Stimulated activated naive B cell treated with anti-CD40 and anti-IgM and Interleukin-4, amounts not matched to agents 10 μg/mL and 1 μg/mL and 100 μg/mL, for 72 hours (primary cell): ENCODE measurements around the gene THAP11.

Source experiments
- ATAC-seq, 2 donors: fragments of 150-1000 bp; cut with Tn5 transposase; replicated peaks; 2 replicates each; pipeline ENCODE4 v1.10.0; 2021; ENCODE audit warnings: moderate library complexity in 1 of 2
- DNase-seq: peaks from one replicate; pipeline ENCODE4 v3.0.0; 2021
- H3K27ac Mint-ChIP-seq: one replicate; pipeline ENCODE4 v1.8.0; 2022; ENCODE audit warnings: mild to moderate bottlenecking, mixed read lengths
- H3K27me3 Mint-ChIP-seq, 2 donors: one replicate each; pipeline ENCODE4 v1.8.0; 2022; ENCODE audit warnings: mixed read lengths in 2 of 2
- H3K36me3 Mint-ChIP-seq, 2 donors: one replicate each; pipeline ENCODE4 v1.8.0; 2022; ENCODE audit warnings: mixed read lengths in 2 of 2, mild to moderate bottlenecking in 1 of 2
- H3K4me1 Mint-ChIP-seq, 2 donors: one replicate each; pipeline ENCODE4 v1.8.0; 2022; ENCODE audit warnings: mixed read lengths in 2 of 2, mild to moderate bottlenecking in 1 of 2
- H3K4me3 Mint-ChIP-seq, 2 donors: one replicate each; pipeline ENCODE4 v1.8.0; 2022; ENCODE audit warnings: mild to moderate bottlenecking in 2 of 2, mixed read lengths in 2 of 2, moderate library complexity in 1 of 2
- H3K9me3 Mint-ChIP-seq, 2 donors: one replicate each; pipeline ENCODE4 v1.8.0; 2022; ENCODE audit warnings: mixed read lengths in 2 of 2, mild to moderate bottlenecking in 1 of 2

Gene THAP11

GRCh38 chr16:67878846-67879245 lies 36.7 kb downstream of the THAP11 start:
- peaks cover 59 to 63% of the 10 kb centered on the region in 2 donors for H3K36me3 Mint-ChIP-seq
- H3K4me3 Mint-ChIP-seq, result no peak overlapping the region
- no peak overlapping the region for H3K27ac Mint-ChIP-seq
- peaks cover 23 to 32% of the 10 kb centered on the region in 2 donors for H3K4me1 Mint-ChIP-seq
- no peaks in the 10 kb centered on the region for H3K9me3 Mint-ChIP-seq
- ATAC-seq (no peak), DNase-seq (no peak)
- H3K27me3 Mint-ChIP-seq, result no peaks in the 10 kb centered on the region

- no peaks in the 10 kb centered on the region for H3K9me3 Mint-ChIP-seq
- no peak overlapping the region for H3K4me3 Mint-ChIP-seq
- H3K27me3 Mint-ChIP-seq, result no peaks in the 10 kb centered on the region
- no peak for ATAC-seq
- H3K27ac Mint-ChIP-seq, result no peak overlapping the region
- peaks cover 63 to 66% of the 10 kb centered on the region in 2 donors for H3K36me3 Mint-ChIP-seq
- no peak for DNase-seq
- peaks cover 18 to 30% of the 10 kb centered on the region in 2 donors for H3K4me1 Mint-ChIP-seq
Observed at GRCh38 chr16:67879462-67879861, 37.3 kb downstream of the THAP11 start.

DNA sequence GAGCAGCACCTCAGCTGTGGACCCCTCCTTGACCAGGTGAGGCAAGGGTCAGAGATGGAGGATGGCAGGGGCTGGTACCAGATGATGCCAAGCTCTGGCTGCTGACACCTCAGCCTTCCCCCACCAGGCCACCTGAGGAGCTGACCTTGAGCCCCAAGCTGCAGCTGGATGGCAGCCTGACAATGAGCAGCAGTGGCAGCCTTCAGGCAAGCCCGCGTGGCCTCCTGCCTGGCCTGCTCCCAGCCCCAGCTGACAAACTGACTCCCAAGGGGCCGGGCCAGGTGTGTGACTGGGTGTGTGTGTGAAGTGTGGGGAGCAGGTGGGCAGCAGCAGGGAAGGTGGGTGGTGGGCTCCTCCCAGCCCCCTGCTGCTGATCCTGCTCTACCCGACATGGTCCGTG lies 37.8 kb downstream of the THAP11 start:
- Mint-ChIP-seq H3K27me3 (no peaks in the 10 kb centered on the region), H3K9me3 (no peaks in the 10 kb centered on the region), H3K27ac (no peak overlapping the region), H3K4me3 (no peak overlapping the region), H3K36me3 (peaks cover 66 to 69% of the 10 kb centered on the region in 2 donors), H3K4me1 (peaks cover 15 to 27% of the 10 kb centered on the region in 2 donors)
- no peak for DNase-seq
- no peak for ATAC-seq

DNA sequence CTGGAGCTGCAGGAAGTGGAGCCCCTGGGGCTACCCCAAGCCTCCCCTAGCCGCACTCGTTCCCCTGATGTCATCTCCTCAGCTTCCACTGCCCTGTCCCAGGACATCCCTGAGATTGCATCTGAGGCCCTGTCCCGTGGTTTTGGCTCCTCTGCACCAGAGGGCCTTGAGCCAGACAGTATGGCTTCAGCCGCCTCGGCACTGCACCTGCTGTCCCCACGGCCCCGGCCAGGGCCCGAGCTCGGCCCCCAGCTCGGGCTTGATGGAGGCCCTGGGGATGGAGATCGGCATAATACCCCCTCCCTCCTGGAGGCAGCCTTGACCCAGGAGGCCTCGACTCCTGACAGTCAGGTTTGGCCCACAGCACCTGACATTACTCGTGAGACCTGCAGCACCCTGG lies 38.5 kb downstream of the THAP11 start:
- Mint-ChIP-seq H3K27ac (peak overlapping the region; percentile 54), H3K27me3 (no peaks in the 10 kb centered on the region), H3K9me3 (no peaks in the 10 kb centered on the region), H3K4me3 (no peak overlapping the region), H3K4me1 (peaks cover 8 to 21% of the 10 kb centered on the region in 2 donors), H3K36me3 (peaks cover 66 to 69% of the 10 kb centered on the region in 2 donors)
- DNase-seq, result no peak
- ATAC-seq, result no peak

- H3K27me3 Mint-ChIP-seq, result no peaks in the 10 kb centered on the region
- DNase-seq (no peak), ATAC-seq (no peak)
- peaks cover 4 to 14% of the 10 kb centered on the region in 2 donors for H3K4me1 Mint-ChIP-seq
- no peaks in the 10 kb centered on the region for H3K9me3 Mint-ChIP-seq
- peaks cover 63 to 71% of the 10 kb centered on the region in 2 donors for H3K36me3 Mint-ChIP-seq
- peak overlapping the region; percentile 6 for H3K27ac Mint-ChIP-seq
- H3K4me3 Mint-ChIP-seq, result no peak overlapping the region
Observed at GRCh38 chr16:67881621-67882161, 39.6 kb downstream of the THAP11 start.

DNA sequence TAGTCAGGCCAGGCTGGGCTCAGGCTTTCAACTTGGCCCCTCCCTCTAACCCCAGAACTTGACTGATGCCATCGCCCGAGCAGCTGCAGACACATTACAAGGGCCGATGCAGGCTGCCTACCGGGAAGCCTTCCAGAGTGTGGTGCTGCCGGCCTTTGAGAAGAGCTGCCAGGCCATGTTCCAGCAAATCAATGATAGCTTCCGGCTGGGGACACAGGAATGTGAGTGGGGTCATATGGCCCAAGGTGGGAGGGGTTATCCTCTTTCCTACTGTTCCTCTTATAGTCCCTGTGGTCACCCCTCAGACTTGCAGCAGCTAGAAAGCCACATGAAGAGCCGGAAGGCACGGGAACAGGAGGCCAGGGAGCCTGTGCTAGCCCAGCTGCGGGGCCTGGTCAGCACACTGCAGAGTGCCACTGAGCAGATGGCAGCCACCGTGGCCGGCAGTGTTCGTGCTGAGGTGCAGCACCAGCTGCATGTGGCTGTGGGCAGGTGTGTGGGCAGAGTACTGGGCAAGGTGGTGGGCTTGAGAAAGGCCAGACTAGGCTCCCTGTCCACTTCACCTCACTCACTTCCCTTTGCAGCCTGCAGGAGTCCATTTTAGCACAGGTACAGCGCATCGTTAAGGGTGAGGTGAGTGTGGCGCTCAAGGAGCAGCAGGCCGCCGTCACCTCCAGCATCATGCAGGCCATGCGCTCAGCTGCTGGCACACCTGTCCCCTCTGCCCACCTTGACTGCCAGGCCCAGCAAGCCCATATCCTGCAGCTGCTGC lies 40.4 kb downstream of the THAP11 start:
- Mint-ChIP-seq H3K4me1 (peaks cover 4 to 14% of the 10 kb centered on the region in 2 donors), H3K9me3 (no peaks in the 10 kb centered on the region), H3K36me3 (peaks cover 57 to 64% of the 10 kb centered on the region in 2 donors), H3K27me3 (no peaks in the 10 kb centered on the region), H3K4me3 (no peak overlapping the region), H3K27ac (no peak overlapping the region)
- ATAC-seq (no peak), DNase-seq (no peak)

- Mint-ChIP-seq H3K4me1 (peaks cover 4 to 14% of the 10 kb centered on the region in 2 donors), H3K27ac (peak overlapping the region; percentile 3), H3K36me3 (peaks cover 56 to 58% of the 10 kb centered on the region in 2 donors), H3K27me3 (no peaks in the 10 kb centered on the region), H3K4me3 (no peak overlapping the region), H3K9me3 (no peaks in the 10 kb centered on the region)
- no peak for DNase-seq
- peak; percentile 7 to 10 for ATAC-seq
Observed at GRCh38 chr16:67883146-67883871, 41.2 kb downstream of the THAP11 start.

GRCh38 chr16:67883872-67884261 lies 41.7 kb downstream of the THAP11 start:
- peak; percentile 37 for DNase-seq
- peaks cover 4 to 14% of the 10 kb centered on the region in 2 donors for H3K4me1 Mint-ChIP-seq
- no peak overlapping the region for H3K27ac Mint-ChIP-seq
- H3K36me3 Mint-ChIP-seq, result peaks cover 53 to 54% of the 10 kb centered on the region in 2 donors
- peak; percentile 89 to 92 for ATAC-seq
- no peaks in the 10 kb centered on the region for H3K9me3 Mint-ChIP-seq
- H3K27me3 Mint-ChIP-seq, result no peaks in the 10 kb centered on the region
- no peak overlapping the region for H3K4me3 Mint-ChIP-seq

- no peaks in the 10 kb centered on the region for H3K27me3 Mint-ChIP-seq
- peaks cover 45 to 46% of the 10 kb centered on the region in 2 donors for H3K36me3 Mint-ChIP-seq
- no peak for DNase-seq
- no peak within 1 kb of the TSS for H3K27ac Mint-ChIP-seq
- no peaks in the 10 kb centered on the region for H3K9me3 Mint-ChIP-seq
- peaks cover 4 to 14% of the 10 kb centered on the region in 2 donors for H3K4me1 Mint-ChIP-seq
- no peak for ATAC-seq
- H3K4me3 Mint-ChIP-seq, result no peak within 1 kb of the TSS
Observed at GRCh38 chr16:67884684-67885083, 42.6 kb downstream of the THAP11 start, which contains the start of gene NRN1L. NRN1L (plus strand) TSS chr16:67884885; CDS start chr16:67884904, 19 bp downstream.

GRCh38 chr16:67885545-67885944 lies 43.4 kb downstream of the THAP11 start:
- no peaks in the 10 kb centered on the region for H3K27me3 Mint-ChIP-seq
- peaks cover 4 to 14% of the 10 kb centered on the region in 2 donors for H3K4me1 Mint-ChIP-seq

DNA sequence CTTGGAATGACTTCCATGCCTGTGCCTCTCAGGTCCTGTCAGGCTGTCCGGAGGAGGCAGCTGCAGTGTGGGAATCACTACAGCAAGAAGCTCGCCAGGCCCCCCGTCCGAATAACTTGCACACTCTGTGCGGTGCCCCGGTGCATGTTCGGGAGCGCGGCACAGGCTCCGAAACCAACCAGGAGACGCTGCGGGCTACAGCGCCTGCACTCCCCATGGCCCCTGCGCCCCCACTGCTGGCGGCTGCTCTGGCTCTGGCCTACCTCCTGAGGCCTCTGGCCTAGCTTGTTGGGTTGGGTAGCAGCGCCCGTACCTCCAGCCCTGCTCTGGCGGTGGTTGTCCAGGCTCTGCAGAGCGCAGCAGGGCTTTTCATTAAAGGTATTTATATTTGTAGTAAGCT lies 43.9 kb downstream of the THAP11 start:
- peaks cover 4 to 14% of the 10 kb centered on the region in 2 donors for H3K4me1 Mint-ChIP-seq
- H3K36me3 Mint-ChIP-seq, result peaks cover 33 to 38% of the 10 kb centered on the region in 2 donors
- DNase-seq, result no peak
- H3K4me3 Mint-ChIP-seq, result no peak overlapping the region
- no peaks in the 10 kb centered on the region for H3K27me3 Mint-ChIP-seq
- no peak for ATAC-seq
- H3K9me3 Mint-ChIP-seq, result no peaks in the 10 kb centered on the region
- no peak overlapping the region for H3K27ac Mint-ChIP-seq

More at GRCh38 chr16:67885545-67885944, 43.4 kb downstream of the THAP11 start:
- no peak overlapping the region for H3K27ac Mint-ChIP-seq
- DNase-seq (no peak), ATAC-seq (no peak)
- peaks cover 38 to 40% of the 10 kb centered on the region in 2 donors for H3K36me3 Mint-ChIP-seq
- H3K9me3 Mint-ChIP-seq, result no peaks in the 10 kb centered on the region
- H3K4me3 Mint-ChIP-seq, result no peak overlapping the region

DNA sequence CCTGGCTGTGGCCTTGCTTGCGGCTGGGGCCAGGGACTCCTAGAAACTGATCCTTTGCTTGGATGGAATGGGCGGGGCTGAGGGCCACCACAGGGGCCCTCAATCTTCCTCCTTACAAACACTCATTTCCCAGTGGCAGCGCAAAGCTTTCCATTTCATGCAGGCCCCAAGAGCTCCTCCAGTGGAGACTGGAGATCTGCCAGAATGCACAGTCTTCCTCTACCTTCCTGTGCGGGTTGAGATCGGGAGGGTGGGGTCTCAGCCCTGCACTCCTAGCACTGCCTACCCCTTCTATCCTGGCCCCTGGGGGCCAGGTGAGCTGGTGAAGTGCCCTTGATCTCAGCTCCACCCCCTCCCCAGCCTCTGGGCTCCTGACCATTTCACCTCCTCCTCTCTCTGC lies 44.3 kb downstream of the THAP11 start:
- Mint-ChIP-seq H3K4me3 (no peak overlapping the region), H3K36me3 (peaks cover 29 to 34% of the 10 kb centered on the region in 2 donors), H3K9me3 (no peaks in the 10 kb centered on the region), H3K4me1 (peaks cover 4 to 14% of the 10 kb centered on the region in 2 donors), H3K27ac (no peak overlapping the region), H3K27me3 (no peaks in the 10 kb centered on the region)
- DNase-seq, result no peak
- no peak for ATAC-seq

GRCh38 chr16:67888331-67888730 lies 46.2 kb downstream of the THAP11 start:
- no peaks in the 10 kb centered on the region for H3K9me3 Mint-ChIP-seq
- DNase-seq (no peak), ATAC-seq (no peak)
- H3K27ac Mint-ChIP-seq, result no peak overlapping the region
- H3K36me3 Mint-ChIP-seq, result peaks cover 13 to 18% of the 10 kb centered on the region in 2 donors
- no peaks in the 10 kb centered on the region for H3K27me3 Mint-ChIP-seq
- H3K4me1 Mint-ChIP-seq, result peaks cover 3 to 11% of the 10 kb centered on the region in 2 donors
- H3K4me3 Mint-ChIP-seq, result no peak overlapping the region

DNA sequence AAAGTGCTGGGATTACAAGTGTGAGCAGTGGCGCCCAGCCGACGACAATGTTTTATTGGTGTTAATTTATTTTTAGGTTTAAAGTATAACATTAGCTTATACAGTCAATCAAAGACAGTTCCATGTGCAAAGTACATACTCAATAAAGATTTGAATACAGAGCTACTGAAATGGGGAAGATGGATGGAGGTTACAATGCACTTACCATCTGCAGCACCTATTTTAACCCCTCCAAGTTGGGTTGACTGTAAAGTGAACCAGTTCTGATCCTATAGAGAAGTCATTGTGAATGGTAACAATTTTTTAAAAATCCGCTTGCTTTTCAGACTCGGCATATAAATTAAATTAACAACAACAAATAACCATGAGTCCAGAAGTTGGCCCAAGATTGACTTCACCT lies 50.3 kb downstream of the THAP11 start:
- DNase-seq (no peak), ATAC-seq (no peak)
- Mint-ChIP-seq H3K4me1 (peaks cover 17 to 20% of the 10 kb centered on the region in 2 donors), H3K27ac (peak overlapping the region; percentile 62), H3K27me3 (no peaks in the 10 kb centered on the region), H3K9me3 (no peaks in the 10 kb centered on the region), H3K4me3 (peak overlapping the region; percentile 91 to 95), H3K36me3 (peaks cover 0 to 3% of the 10 kb centered on the region in 2 donors)
